Measurements from ENCODE around the gene SORCS1. TPM values are rescaled to one million over a fixed set of nuclear protein-coding genes. Genes with fewer than 3 reads are reported as not detected.

SORCS1 gene
- total RNA-seq, 1 donor from 2014 or later: 11.1 TPM

DNA sequence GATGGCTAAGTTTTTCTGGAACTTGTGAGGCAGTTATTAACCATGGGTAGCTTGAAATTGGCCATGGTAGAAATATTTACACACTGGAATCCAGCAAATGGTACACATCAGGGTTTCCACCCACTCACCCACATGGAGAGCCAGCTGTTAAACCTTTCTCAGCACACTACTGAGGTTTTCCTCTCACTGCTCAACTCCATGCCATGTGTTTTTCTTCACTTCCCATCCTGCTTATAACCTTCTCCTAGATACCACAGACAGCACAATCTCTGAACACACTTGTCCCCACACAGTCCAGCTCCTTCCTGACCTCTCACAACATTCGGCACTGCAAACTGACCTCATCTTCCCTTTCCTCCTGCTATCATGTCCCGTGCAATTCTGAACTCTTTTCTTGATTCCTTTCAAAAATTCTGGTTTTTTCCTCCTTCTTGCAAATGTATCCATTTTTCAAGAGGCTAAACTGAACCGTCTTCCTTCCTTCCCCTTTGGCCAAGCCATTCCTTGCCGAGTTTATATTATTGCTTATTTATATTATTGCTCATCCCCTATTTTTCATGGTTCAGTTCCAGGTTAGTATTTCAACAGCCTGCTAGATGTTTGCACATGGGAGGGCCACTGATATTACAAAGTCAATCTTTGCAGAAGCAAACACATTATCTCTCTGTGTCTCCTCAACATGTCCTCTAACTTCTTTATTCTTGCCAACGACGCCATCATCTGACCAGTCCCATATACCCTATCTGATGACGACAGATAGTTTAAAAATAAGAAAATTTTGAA, 606.4 kb downstream of the SORCS1 start:
- Histone ChIP-seq H3F3A (ENCODE audit: low read depth) (no peaks in the 10 kb centered on the region), H3K4me1 (no peaks in the 10 kb centered on the region), H3K4me3 (no peak overlapping the region), H3K27me3 (no peaks in the 10 kb centered on the region), H3K4me2 (no peak overlapping the region), H4K20me1 (ENCODE audit: low read depth) (no peaks in the 10 kb centered on the region), H3K9me3 (ENCODE audit: low read depth) (no peaks in the 10 kb centered on the region), H3K9ac (no peak overlapping the region), H2AFZ (replicated peaks) (no peak overlapping the region), H3K27ac (no peak overlapping the region), H3K79me2 (ENCODE audit: low read depth) (no peaks in the 10 kb centered on the region), H3K36me3 (no peaks in the 10 kb centered on the region)
- Mint-ChIP-seq H3K27me3 (ENCODE audit: insufficient read depth, low read depth) (peaks cover 2% of the 10 kb centered on the region), H3K36me3 (no peaks in the 10 kb centered on the region), H3K4me3 (no peak overlapping the region), H3K9me3 (no peaks in the 10 kb centered on the region), H3K27ac (no peak overlapping the region), H3K4me1 (peaks cover 4% of the 10 kb centered on the region)
- TF ChIP-seq, protein P1, sequence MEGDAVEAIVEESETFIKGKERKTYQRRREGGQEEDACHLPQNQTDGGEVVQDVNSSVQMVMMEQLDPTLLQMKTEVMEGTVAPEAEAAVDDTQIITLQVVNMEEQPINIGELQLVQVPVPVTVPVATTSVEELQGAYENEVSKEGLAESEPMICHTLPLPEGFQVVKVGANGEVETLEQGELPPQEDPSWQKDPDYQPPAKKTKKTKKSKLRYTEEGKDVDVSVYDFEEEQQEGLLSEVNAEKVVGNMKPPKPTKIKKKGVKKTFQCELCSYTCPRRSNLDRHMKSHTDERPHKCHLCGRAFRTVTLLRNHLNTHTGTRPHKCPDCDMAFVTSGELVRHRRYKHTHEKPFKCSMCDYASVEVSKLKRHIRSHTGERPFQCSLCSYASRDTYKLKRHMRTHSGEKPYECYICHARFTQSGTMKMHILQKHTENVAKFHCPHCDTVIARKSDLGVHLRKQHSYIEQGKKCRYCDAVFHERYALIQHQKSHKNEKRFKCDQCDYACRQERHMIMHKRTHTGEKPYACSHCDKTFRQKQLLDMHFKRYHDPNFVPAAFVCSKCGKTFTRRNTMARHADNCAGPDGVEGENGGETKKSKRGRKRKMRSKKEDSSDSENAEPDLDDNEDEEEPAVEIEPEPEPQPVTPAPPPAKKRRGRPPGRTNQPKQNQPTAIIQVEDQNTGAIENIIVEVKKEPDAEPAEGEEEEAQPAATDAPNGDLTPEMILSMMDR (IDR thresholded peaks at IDR 0.05): no peak
- no peak for TF ChIP-seq EZH2phosphoT487 (IDR thresholded peaks at IDR 0.05)
- TF ChIP-seq EZH2 (IDR thresholded peaks at IDR 0.05): no peak
- DNase-seq (ENCODE audit: low spot score): no peak

DNA sequence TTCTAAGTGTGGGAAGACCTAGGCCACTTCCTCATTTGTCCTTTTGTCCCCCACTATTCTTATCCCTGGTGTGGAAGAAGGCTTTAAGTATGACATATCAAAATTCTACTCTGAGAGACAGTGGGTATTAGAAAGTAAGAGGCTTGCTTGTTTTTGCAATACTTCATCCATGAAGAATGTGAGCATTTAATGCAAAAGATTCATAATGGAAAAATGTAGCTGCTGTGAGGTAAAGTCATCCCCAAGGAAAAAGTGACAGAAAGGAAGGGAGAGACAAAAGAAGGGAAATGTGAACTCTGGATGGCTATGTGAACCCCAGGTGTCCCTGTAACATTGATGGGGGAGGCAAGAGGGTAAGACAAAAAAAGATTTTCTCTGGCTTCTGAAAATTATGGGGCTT, 607.5 kb downstream of the SORCS1 start:
- Histone ChIP-seq H3K27me3 (no peaks in the 10 kb centered on the region), H3K4me2 (no peak overlapping the region), H3K27ac (no peak overlapping the region), H3K9ac (no peak overlapping the region), H3K36me3 (no peaks in the 10 kb centered on the region), H3K4me3 (no peak overlapping the region), H3K9me3 (ENCODE audit: low read depth) (no peaks in the 10 kb centered on the region), H3K79me2 (ENCODE audit: low read depth) (no peaks in the 10 kb centered on the region), H3F3A (ENCODE audit: low read depth) (no peaks in the 10 kb centered on the region), H2AFZ (replicated peaks) (no peak overlapping the region), H3K4me1 (no peaks in the 10 kb centered on the region), H4K20me1 (ENCODE audit: low read depth) (no peaks in the 10 kb centered on the region)
- peaks cover 2% of the 10 kb centered on the region for H3K27me3 Mint-ChIP-seq (ENCODE audit: insufficient read depth, low read depth)
- no peak overlapping the region for H3K27ac Mint-ChIP-seq
- peaks cover 4% of the 10 kb centered on the region for H3K4me1 Mint-ChIP-seq
- TF ChIP-seq, protein P1 (IDR thresholded peaks at IDR 0.05): no peak
- TF ChIP-seq EZH2phosphoT487 (IDR thresholded peaks at IDR 0.05): no peak
- H3K36me3 Mint-ChIP-seq: no peaks in the 10 kb centered on the region
- H3K4me3 Mint-ChIP-seq: no peak overlapping the region
- DNase-seq (ENCODE audit: low spot score): no peak
- no peaks in the 10 kb centered on the region for H3K9me3 Mint-ChIP-seq

DNA sequence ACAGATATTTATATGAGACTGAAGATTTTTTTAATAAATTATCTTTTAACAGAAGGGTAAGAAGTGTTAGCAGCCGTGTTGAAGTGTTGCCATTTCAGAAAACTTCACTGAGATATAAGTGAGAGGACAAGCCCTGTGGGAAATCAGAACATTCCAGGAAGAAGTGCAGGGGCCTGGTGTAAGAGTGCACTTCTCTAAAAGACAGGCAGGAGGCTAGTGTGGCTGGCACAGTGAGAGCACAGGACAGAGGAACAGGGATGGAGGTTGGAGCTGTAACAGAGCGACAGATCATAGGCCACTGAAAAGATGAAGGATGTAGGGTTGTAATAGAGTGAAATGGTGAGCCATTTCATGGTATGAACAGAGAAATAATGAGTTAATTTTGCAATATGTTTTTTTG, 608.9 kb downstream of the SORCS1 start:
- no peak overlapping the region for H3K27ac Mint-ChIP-seq
- peaks cover 2% of the 10 kb centered on the region for H3K27me3 Mint-ChIP-seq (ENCODE audit: insufficient read depth, low read depth)
- no peaks in the 10 kb centered on the region for H3K79me2 ChIP-seq (ENCODE audit: low read depth)
- no peaks in the 10 kb centered on the region for H3K9me3 Mint-ChIP-seq
- no peak for TF ChIP-seq EZH2 (IDR thresholded peaks at IDR 0.05)
- TF ChIP-seq, protein P1 (IDR thresholded peaks at IDR 0.05): peak; percentile 33
- no peak overlapping the region for H3K9ac ChIP-seq
- no peak overlapping the region for H2AFZ ChIP-seq (replicated peaks)
- H3K27me3 ChIP-seq: no peaks in the 10 kb centered on the region
- H3K27ac ChIP-seq: no peak overlapping the region
- H3K4me2 ChIP-seq: no peak overlapping the region
- DNase-seq (ENCODE audit: low spot score): peak; percentile 20
- no peaks in the 10 kb centered on the region for H3K4me1 ChIP-seq
- peaks cover 4% of the 10 kb centered on the region for H3K4me1 Mint-ChIP-seq
- H3K4me3 Mint-ChIP-seq: no peak overlapping the region
- no peaks in the 10 kb centered on the region for H3K9me3 ChIP-seq (ENCODE audit: low read depth)
- H3F3A ChIP-seq (ENCODE audit: low read depth): no peaks in the 10 kb centered on the region
- H3K4me3 ChIP-seq: no peak overlapping the region
- H3K36me3 Mint-ChIP-seq: no peaks in the 10 kb centered on the region
- no peaks in the 10 kb centered on the region for H3K36me3 ChIP-seq
- no peaks in the 10 kb centered on the region for H4K20me1 ChIP-seq (ENCODE audit: low read depth)

All from neural progenitor cell (in vitro differentiated cells).